ACC112 (cell line): Measurements from ENCODE around the gene TMC4.

Experiments
- H2AFZ ChIP-seq: fragments of 200-600 bp; sonication (generic); one replicate; pipeline ENCODE4 v1.6.0; 2017; ENCODE audit warnings: antibody characterized with exemption, low read length; ENCODE audit not compliant: unreplicated experiment
- H3K27ac ChIP-seq: fragments of 200-600 bp; sonication (generic); 2 replicates; pipeline ENCODE4 v1.5.1; 2014; ENCODE audit warnings: low read depth, mild to moderate bottlenecking, antibody characterized with exemption, low read length, moderate library complexity
- H3K27me3 ChIP-seq: fragments of 200-600 bp; sonication (generic); 2 replicates; pipeline ENCODE4 v1.6.1; 2014; ENCODE audit warnings: mild to moderate bottlenecking, antibody characterized with exemption, low read length, moderate library complexity, mixed read lengths; ENCODE audit not compliant: insufficient read depth
- H3K36me3 ChIP-seq: fragments of 200-600 bp; sonication (generic); 2 replicates; pipeline ENCODE4 v1.6.1; 2016; ENCODE audit warnings: mild to moderate bottlenecking, antibody characterized with exemption, low read length, moderate library complexity, mixed read lengths; ENCODE audit not compliant: insufficient read depth
- H3K4me1 ChIP-seq: fragments of 200-600 bp; sonication (generic); one replicate; pipeline ENCODE4 v1.6.1; 2016; ENCODE audit warnings: low read length, mixed read lengths; ENCODE audit not compliant: insufficient read depth, unreplicated experiment, control insufficient read depth
- H3K4me3 ChIP-seq: fragments of 200-600 bp; sonication (generic); 2 replicates; pipeline ENCODE4 v1.5.1; 2014; ENCODE audit warnings: mild to moderate bottlenecking, low read depth, low read length
- H3K79me2 ChIP-seq: fragments of 200-600 bp; sonication (generic); one replicate; pipeline ENCODE4 v1.6.0; 2016; ENCODE audit warnings: low read length; ENCODE audit not compliant: control insufficient read depth, unreplicated experiment, insufficient read depth

TMC4 gene

DNA sequence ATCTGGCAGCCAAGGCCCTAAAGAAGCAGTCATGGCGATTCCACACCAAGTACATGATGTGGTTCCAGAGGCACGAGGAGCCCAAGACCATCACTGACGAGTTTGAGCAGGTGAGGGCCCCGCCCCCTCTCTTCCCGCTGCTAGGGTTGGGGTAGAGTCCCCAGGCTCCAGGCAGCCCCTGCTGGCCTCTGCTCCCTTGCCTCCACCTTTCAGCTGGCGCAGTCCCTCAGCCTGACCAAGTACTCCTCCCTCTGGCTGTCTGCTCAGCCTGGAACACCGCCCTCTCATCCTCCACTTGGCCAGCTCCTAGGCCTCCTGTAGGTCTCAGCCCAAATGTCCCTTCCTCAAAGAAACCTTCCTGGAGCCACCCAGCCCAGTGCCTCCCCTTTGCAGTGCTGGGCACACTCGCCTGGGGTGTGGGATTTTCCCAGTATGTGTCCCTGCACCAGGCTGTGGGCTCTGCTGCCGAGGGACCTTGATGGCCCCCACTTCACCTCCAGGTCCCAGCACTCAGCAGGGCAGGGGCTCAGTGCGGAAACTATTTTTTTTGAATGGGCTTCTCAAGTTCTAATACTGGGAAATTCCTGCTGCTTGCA is 19.1 kb downstream of the TMC4 start:
- Histone ChIP-seq H3K4me3 (no peak overlapping the region), H2AFZ (no peak overlapping the region), H3K4me1 (peaks cover 5% of the 10 kb centered on the region), H3K27ac (peak overlapping the region; percentile 47; the same call in 1 of the 2 replicates), H3K27me3 (no peaks in the 10 kb centered on the region), H3K36me3 (no peaks in the 10 kb centered on the region; the same call in 1 of the 2 replicates), H3K79me2 (peaks cover 3% of the 10 kb centered on the region)

- Histone ChIP-seq H3K27ac (peak overlapping the region; percentile 47; the same call in 1 of the 2 replicates), H3K4me1 (no peaks in the 10 kb centered on the region), H3K27me3 (no peaks in the 10 kb centered on the region), H2AFZ (no peak overlapping the region), H3K79me2 (no peaks in the 10 kb centered on the region), H3K36me3 (no peaks in the 10 kb centered on the region; the same call in 1 of the 2 replicates), H3K4me3 (no peak overlapping the region)
Observed at GRCh38 chr19:54152878-54153524, 20.0 kb downstream of the TMC4 start.

DNA sequence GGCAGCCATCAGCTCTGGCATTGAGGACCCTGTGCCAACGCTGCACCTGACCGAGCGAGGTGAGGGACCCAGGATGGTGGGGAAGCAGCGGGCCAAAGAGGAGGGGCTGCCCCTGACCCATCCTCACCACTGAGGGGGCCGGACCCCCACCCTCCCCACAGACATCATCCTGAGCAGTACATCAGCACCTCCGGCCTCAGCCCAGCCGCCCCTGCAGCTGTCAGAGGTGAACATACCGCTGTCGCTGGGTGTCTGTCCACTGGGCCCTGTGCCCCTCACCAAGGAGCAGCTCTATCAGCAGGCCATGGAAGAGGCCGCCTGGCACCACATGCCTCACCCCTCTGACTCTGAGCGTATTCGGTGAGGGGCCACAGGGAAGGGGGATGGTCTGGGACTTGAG is 20.7 kb downstream of the TMC4 start:
- Histone ChIP-seq H3K27ac (no peak overlapping the region), H3K79me2 (no peaks in the 10 kb centered on the region), H3K4me3 (no peak overlapping the region), H3K36me3 (no peaks in the 10 kb centered on the region; the same call in 1 of the 2 replicates), H3K4me1 (no peaks in the 10 kb centered on the region), H3K27me3 (no peaks in the 10 kb centered on the region), H2AFZ (no peak overlapping the region)

DNA sequence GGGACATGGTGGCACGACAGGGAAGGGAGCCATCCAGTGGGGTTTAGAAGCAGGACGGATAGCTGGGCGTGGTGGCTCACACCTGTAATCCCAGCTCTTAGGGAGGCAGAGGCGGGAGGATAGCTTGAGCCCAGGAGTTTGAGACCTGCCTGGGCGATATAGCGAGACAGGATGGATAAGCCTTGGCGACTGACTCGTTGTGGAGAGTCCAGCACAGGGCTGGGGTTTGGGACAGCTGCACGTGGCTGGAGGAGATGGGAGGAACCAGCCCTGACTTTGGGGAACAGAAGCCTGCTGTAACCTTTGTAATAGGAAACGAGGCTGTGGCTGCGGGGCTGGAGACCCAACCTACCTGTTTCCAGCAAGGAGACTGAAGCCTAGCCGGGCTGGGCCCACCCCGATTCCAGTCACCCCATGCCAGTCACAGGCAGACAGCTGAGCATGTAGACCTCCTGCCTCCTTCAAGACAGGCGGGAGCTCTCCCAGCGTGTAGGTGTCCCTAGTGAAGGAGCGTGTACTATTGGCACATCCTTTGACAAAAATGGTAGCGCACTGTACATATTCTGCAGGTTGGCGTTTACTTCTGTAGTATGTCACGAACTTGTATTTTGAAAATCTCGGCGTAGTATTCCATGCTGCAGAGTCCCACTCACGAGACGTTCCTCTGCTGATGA is 21.5 kb downstream of the TMC4 start:
- Histone ChIP-seq H3K27ac (no peak overlapping the region), H3K36me3 (no peaks in the 10 kb centered on the region; the same call in 1 of the 2 replicates), H3K27me3 (no peaks in the 10 kb centered on the region), H3K4me1 (no peaks in the 10 kb centered on the region), H2AFZ (no peak overlapping the region), H3K4me3 (no peak overlapping the region), H3K79me2 (no peaks in the 10 kb centered on the region)

DNA sequence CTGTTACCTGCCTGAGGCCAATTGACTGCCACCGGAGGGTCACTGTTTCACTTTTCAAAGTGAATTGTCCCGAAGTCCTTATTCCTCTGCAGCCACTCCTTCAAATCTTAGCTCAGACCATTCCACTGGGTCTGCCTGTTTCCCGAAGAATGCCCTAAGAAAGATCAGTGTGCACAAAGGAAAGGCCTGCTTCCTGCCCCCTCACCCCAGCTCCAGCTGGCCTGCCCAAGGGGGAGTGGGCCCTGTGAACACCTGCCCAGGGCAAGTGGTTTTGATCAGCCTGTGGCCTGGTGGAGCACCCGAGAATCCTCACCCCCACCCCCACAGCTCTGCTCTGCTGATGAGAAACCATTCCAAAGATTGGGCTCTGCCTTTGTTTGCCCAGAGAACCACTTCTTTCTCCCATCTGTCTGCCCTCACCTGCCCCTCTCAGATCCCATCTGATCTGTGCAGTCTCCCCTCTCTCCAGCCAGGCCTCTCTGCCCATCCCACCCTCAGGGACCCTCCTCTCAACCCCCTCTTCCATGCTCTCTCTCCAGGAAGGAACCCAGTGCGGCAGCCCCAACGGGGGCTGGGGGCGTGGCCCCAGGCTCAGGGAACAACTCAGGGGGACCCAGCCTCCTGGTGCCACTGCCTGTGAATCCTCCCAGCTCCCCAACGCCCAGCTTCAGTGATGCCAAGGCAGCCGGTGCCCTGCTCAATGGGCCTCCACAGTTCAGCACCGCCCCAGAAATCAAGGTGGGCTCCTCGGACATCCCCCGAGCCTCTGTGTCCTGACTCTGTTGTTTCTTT is 23.7 kb downstream of the TMC4 start:
- Histone ChIP-seq H3K79me2 (no peaks in the 10 kb centered on the region), H2AFZ (no peak overlapping the region), H3K4me3 (no peak overlapping the region), H3K36me3 (no peaks in the 10 kb centered on the region), H3K4me1 (no peaks in the 10 kb centered on the region), H3K27me3 (no peaks in the 10 kb centered on the region), H3K27ac (no peak overlapping the region)

DNA sequence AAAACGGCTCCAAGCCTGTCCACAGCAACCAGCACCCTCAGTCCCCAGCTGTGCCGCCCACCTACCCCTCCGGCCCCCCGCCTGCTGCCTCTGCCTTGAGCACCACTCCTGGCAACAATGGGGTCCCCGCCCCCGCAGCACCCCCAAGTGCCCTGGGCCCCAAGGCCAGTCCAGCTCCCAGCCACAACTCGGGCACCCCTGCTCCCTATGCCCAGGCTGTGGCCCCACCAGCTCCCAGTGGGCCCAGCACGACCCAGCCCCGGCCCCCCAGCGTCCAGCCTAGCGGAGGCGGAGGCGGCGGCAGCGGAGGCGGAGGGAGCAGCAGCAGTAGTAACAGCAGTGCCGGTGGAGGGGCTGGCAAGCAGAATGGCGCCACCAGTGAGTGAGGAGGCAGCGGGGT is 24.8 kb downstream of the TMC4 start:
- H3K27ac ChIP-seq, result no peak overlapping the region

GRCh38 chr19:54147676-54148075 is 25.3 kb downstream of the TMC4 start:
- Histone ChIP-seq H2AFZ (no peak overlapping the region), H3K27ac (no peak overlapping the region), H3K4me3 (no peak overlapping the region), H3K27me3 (no peaks in the 10 kb centered on the region), H3K4me1 (no peaks in the 10 kb centered on the region), H3K79me2 (peaks cover 1% of the 10 kb centered on the region), H3K36me3 (0 out of 2 replicates have a peak, but pooled peaks cover 3% of the 10 kb centered on the region)

More for the DNA sequence above, 24.8 kb downstream of the TMC4 start:
- Histone ChIP-seq H2AFZ (no peak overlapping the region), H3K36me3 (0 out of 2 replicates have a peak, but pooled peaks cover under 1% of the 10 kb centered on the region), H3K79me2 (no peaks in the 10 kb centered on the region), H3K27me3 (no peaks in the 10 kb centered on the region), H3K4me1 (no peaks in the 10 kb centered on the region), H3K4me3 (no peak overlapping the region)

DNA sequence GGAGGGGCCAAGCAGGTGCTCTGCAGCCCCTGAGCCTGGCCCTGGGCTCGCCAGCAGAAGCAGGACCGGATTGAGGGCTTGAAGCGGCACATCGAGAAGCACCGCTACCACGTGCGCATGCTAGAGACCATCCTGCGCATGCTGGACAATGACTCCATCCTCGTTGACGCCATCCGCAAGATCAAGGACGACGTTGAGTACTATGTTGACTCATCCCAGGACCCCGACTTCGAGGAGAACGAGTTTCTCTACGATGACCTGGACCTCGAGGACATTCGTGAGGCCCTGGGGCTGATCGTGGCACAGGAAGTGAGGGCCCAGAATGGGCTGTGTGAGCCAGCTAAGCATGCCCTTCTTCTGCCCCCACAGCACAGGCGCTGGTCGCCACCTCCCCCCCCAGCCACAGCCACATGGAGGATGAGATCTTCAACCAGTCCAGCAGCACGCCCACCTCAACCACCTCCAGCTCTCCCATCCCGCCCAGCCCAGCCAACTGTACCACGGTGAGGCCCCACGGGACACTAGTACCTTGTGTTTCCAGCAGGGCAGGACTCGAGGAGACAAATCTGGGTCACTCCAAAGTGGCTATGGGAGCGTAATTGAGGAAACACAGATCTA is 27.3 kb downstream of the TMC4 start:
- Histone ChIP-seq H3K4me3 (no peak overlapping the region), H3K27me3 (no peaks in the 10 kb centered on the region), H2AFZ (no peak overlapping the region), H3K27ac (no peak overlapping the region), H3K36me3 (0 out of 2 replicates have a peak, but pooled peaks cover 3% of the 10 kb centered on the region), H3K79me2 (peaks cover 18% of the 10 kb centered on the region), H3K4me1 (no peaks in the 10 kb centered on the region)

DNA sequence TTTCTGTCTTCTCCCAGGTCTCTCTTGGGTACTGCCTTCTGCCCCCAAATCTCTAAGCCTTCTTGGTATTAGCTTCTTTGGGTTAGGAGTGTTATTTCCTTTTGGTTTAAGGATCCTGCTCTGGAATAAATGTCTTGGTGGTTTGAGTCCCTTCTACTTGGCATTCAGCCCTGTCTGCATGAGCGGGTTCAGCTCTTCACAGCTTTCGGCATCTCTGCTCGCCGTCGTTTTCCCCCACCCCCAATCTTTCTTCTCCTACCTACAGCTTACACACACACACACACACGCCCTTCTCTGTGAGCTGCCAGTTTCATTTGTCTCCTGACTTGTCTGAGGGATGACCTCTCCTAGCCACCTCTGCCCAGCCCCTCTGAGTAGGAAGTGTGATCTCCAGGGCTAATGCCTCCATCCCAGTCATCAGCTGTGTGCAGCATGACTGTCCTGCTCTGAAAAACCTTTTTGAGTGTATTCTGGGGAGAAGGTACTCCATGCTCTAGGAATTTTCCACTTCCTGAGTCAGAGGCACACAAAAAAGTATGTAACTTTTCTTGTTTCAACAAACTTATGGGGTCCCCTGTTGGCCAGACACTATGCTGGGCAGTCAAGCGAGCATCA is 30.7 kb downstream of the TMC4 start:
- no peak overlapping the region for H2AFZ ChIP-seq
- H3K27me3 ChIP-seq, result no peaks in the 10 kb centered on the region
- H3K27ac ChIP-seq, result no peak overlapping the region
- H3K4me3 ChIP-seq, result no peak overlapping the region
- H3K36me3 ChIP-seq, result 0 out of 2 replicates have a peak, but pooled peaks cover 3% of the 10 kb centered on the region
- no peaks in the 10 kb centered on the region for H3K4me1 ChIP-seq
- peaks cover 47% of the 10 kb centered on the region for H3K79me2 ChIP-seq

- Histone ChIP-seq H2AFZ (no peak overlapping the region), H3K4me1 (no peaks in the 10 kb centered on the region), H3K79me2 (peaks cover 47% of the 10 kb centered on the region), H3K27ac (no peak overlapping the region), H3K4me3 (no peak overlapping the region), H3K27me3 (no peaks in the 10 kb centered on the region), H3K36me3 (0 out of 2 replicates have a peak, but pooled peaks cover 3% of the 10 kb centered on the region)
Observed at GRCh38 chr19:54141356-54141755, 31.6 kb downstream of the TMC4 start.
